HL-60 (cell line): ENCODE results near the gene SRPX.

Experiments
- DNase-seq, 2 experiments: peaks; one replicate each; pipeline ENCODE4 v3.0.0-alpha.2; 2010 to 2020; ENCODE audit warnings: low read depth in 1 of 2, low spot score in 1 of 2
- H3K27ac ChIP-seq: fragments of 250-450 bp; sonication (Bioruptor Pico); replicated peaks from 2 replicates; pipeline ENCODE4 v1.5.1; 2020; ENCODE audit warnings: mild to moderate bottlenecking, moderate library complexity
- H3K27me3 ChIP-seq: fragments of 250-450 bp; sonication (Bioruptor Pico); 2 replicates; pipeline ENCODE4 v1.5.1; 2021; ENCODE audit warnings: mild to moderate bottlenecking, moderate library complexity; ENCODE audit not compliant: insufficient read depth, poor library complexity, severe bottlenecking
- H3K4me3 ChIP-seq: replicated peaks from 2 replicates; pipeline ENCODE4 v1.5.1; 2011; ENCODE audit warnings: mild to moderate bottlenecking, control low read depth, low read length; ENCODE audit not compliant: insufficient read depth
- GABPA ChIP-seq: IDR thresholded peaks from 2 replicates; pipeline ENCODE4 v1.6.1; 2012; ENCODE audit warnings: low read depth
- POLR2AphosphoS5 ChIP-seq: IDR thresholded peaks from 2 replicates; pipeline ENCODE4 v1.6.1; 2012; ENCODE audit warnings: low read depth
- SPI1 ChIP-seq: IDR thresholded peaks from 2 replicates; pipeline ENCODE4 v1.6.1; 2012; ENCODE audit warnings: low read depth, mild to moderate bottlenecking, borderline replicate concordance
- TF ChIP-seq, protein P1 (sequence below): IDR thresholded peaks from 2 replicates; pipeline ENCODE4 v1.6.1; 2012; ENCODE audit warnings: low read depth; ENCODE audit not compliant: insufficient replicate concordance
- TF ChIP-seq, protein P2 (sequence below): IDR thresholded peaks from one replicate; pipeline ENCODE4 v1.5.1; 2011; ENCODE audit warnings: low read length, control low read depth, inconsistent platforms; ENCODE audit not compliant: insufficient read depth

SRPX gene

GRCh38 chrX:38106991-38107655 lies 113.5 kb downstream of the SRPX start:
- TF ChIP-seq, protein P1, sequence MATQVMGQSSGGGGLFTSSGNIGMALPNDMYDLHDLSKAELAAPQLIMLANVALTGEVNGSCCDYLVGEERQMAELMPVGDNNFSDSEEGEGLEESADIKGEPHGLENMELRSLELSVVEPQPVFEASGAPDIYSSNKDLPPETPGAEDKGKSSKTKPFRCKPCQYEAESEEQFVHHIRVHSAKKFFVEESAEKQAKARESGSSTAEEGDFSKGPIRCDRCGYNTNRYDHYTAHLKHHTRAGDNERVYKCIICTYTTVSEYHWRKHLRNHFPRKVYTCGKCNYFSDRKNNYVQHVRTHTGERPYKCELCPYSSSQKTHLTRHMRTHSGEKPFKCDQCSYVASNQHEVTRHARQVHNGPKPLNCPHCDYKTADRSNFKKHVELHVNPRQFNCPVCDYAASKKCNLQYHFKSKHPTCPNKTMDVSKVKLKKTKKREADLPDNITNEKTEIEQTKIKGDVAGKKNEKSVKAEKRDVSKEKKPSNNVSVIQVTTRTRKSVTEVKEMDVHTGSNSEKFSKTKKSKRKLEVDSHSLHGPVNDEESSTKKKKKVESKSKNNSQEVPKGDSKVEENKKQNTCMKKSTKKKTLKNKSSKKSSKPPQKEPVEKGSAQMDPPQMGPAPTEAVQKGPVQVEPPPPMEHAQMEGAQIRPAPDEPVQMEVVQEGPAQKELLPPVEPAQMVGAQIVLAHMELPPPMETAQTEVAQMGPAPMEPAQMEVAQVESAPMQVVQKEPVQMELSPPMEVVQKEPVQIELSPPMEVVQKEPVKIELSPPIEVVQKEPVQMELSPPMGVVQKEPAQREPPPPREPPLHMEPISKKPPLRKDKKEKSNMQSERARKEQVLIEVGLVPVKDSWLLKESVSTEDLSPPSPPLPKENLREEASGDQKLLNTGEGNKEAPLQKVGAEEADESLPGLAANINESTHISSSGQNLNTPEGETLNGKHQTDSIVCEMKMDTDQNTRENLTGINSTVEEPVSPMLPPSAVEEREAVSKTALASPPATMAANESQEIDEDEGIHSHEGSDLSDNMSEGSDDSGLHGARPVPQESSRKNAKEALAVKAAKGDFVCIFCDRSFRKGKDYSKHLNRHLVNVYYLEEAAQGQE: no peak
- TF ChIP-seq POLR2AphosphoS5: no peak
- no peak for TF ChIP-seq GABPA
- TF ChIP-seq SPI1: no peak
- TF ChIP-seq, protein P2, sequence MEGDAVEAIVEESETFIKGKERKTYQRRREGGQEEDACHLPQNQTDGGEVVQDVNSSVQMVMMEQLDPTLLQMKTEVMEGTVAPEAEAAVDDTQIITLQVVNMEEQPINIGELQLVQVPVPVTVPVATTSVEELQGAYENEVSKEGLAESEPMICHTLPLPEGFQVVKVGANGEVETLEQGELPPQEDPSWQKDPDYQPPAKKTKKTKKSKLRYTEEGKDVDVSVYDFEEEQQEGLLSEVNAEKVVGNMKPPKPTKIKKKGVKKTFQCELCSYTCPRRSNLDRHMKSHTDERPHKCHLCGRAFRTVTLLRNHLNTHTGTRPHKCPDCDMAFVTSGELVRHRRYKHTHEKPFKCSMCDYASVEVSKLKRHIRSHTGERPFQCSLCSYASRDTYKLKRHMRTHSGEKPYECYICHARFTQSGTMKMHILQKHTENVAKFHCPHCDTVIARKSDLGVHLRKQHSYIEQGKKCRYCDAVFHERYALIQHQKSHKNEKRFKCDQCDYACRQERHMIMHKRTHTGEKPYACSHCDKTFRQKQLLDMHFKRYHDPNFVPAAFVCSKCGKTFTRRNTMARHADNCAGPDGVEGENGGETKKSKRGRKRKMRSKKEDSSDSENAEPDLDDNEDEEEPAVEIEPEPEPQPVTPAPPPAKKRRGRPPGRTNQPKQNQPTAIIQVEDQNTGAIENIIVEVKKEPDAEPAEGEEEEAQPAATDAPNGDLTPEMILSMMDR: no peak
- no peak overlapping the region for H3K4me3 ChIP-seq
- no peak for DNase-seq
- H3K27ac ChIP-seq: no peak overlapping the region
- H3K27me3 ChIP-seq: no peaks in the 10 kb centered on the region

- DNase-seq: no peak
- no peak overlapping the region for H3K4me3 ChIP-seq
- no peak overlapping the region for H3K27ac ChIP-seq
- H3K27me3 ChIP-seq: no peaks in the 10 kb centered on the region
- no peak for TF ChIP-seq GABPA
- TF ChIP-seq, protein P2: no peak
- TF ChIP-seq SPI1: no peak
- TF ChIP-seq, protein P1: no peak
- no peak for TF ChIP-seq POLR2AphosphoS5
Measured at GRCh38 chrX:38105216-38105725, 115.4 kb downstream of the SRPX start.

DNA sequence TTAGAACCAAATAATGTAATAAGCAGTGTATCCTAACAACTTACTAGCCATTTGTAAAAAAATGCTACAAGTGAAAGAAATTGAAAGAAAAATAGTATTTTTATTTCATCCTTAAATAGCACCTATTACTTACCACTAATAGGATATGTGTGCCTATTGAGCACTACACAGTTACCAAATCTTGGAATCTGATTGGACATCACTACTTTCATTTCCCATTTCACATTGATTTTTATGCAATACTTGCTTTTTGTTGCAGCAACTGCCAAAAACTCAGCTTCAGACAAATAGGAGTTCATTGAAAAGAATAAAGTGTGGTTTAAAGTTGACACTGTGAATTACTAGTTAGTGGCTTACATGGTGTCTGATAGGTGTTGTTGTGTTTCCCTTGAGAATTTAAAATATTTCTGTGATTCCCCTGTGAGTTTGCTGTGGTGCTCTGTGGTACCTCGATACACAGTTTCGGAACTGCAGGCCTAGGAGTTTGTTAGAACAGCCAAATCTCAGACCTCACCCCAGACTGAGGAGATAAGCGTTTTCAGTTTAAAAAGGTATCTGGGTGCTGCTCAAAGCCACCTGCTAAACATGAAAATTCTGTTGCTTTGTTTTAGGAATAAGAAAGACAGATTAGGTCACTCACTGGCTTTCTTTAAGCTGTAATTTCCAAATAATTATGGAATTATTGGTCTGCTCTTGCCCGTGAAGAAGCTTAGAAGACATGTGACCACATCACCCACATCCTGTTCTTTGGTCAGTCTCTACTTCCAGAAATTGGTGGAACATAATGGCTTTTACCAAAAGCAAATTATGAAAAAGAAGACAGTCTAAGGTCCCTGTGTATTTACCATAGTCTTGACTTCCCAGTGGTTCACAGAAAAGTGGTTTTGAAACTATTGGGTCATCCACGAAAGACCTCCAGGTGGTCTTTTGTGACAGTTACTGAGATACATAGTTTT lies 116.5 kb downstream of the SRPX start:
- Histone ChIP-seq H3K27ac (no peak overlapping the region), H3K4me3 (no peak overlapping the region), H3K27me3 (no peaks in the 10 kb centered on the region)
- TF ChIP-seq POLR2AphosphoS5 (no peak; the same call in 1 of the 2 replicates), SPI1 (no peak), GABPA (no peak)
- DNase-seq: peak in 1 of 2 experiments; percentile 28

- DNase-seq: no peak
- no peaks in the 10 kb centered on the region for H3K27me3 ChIP-seq
- H3K27ac ChIP-seq: no peak overlapping the region
- TF ChIP-seq, protein P1: no peak
- no peak overlapping the region for H3K4me3 ChIP-seq
Measured at GRCh38 chrX:38102875-38103274, 117.8 kb downstream of the SRPX start.
